AG10803 (cell line): Measurements from ENCODE around the gene FAM89B.
"Not testable (repeated sequence)": the region's sequence is repeated elsewhere in the genome, so short reads cannot be mapped to it uniquely, and the experiment has no call there.

ENCODE experiments used
- DNase-seq: peaks from one replicate; pipeline ENCODE4 v3.0.0; 2010; ENCODE audit warnings: low read depth
- H3K4me3 ChIP-seq: 2 replicates; pipeline ENCODE4 v1.5.1; 2011; ENCODE audit warnings: mild to moderate bottlenecking, low read length, control low read depth
- CTCF ChIP-seq: conservative IDR thresholded peaks from 2 replicates; pipeline ENCODE4 v1.5.1; 2011; ENCODE audit warnings: mild to moderate bottlenecking, low read length, control low read depth, inconsistent platforms

Gene FAM89B

GRCh38 chr11:65559951-65560537, 12.3 kb upstream of the FAM89B start:
- no peak for TF ChIP-seq CTCF
- DNase-seq = peak; percentile 37
- no peak overlapping the region for H3K4me3 ChIP-seq

- H3K4me3 ChIP-seq = no peak overlapping the region
- no peak for DNase-seq
- TF ChIP-seq CTCF = no peak
These were observed 11.6 kb upstream of the FAM89B start for GRCh38 chr11:65560555-65561418.

GRCh38 chr11:65562020-65562419, 10.3 kb upstream of the FAM89B start:
- DNase-seq = no peak
- H3K4me3 ChIP-seq = no peak overlapping the region
- no peak for TF ChIP-seq CTCF

- no peak overlapping the region for H3K4me3 ChIP-seq
- TF ChIP-seq CTCF = no peak
- DNase-seq = no peak
These were observed 9.6 kb upstream of the FAM89B start for GRCh38 chr11:65562788-65563187.

- H3K4me3 ChIP-seq = no peak overlapping the region
- DNase-seq = no peak
- TF ChIP-seq CTCF = no peak
These were observed 8.7 kb upstream of the FAM89B start for GRCh38 chr11:65563601-65564000.

GRCh38 chr11:65564879-65565559, 7.3 kb upstream of the FAM89B start:
- not testable (repeated sequence) for DNase-seq, H3K4me3 ChIP-seq

- no peak overlapping the region for H3K4me3 ChIP-seq
- no peak for DNase-seq
- no peak for TF ChIP-seq CTCF
These were observed 6.5 kb upstream of the FAM89B start for GRCh38 chr11:65565624-65566453.
